K562 (cell line): ENCODE data around the gene AHNAK. TPM values are rescaled to one million over a fixed set of nuclear protein-coding genes. Genes with fewer than 3 reads are reported as not detected.

ENCODE experiments used
- ATAC-seq: fragments of 200-7000 bp; cut with Tn5 transposase; 3 replicates; pipeline ENCODE4 v1.9.1; 2020; ENCODE audit warnings: moderate library complexity
- BruUV-seq: library from RNA; stranded (reverse); fragments of 400-500 nt; replicated peaks from 2 replicates; lab custom pipeline; 2021; lab: Mats Ljungman, UMichigan
- CTCF ChIA-PET: fragments of 300-600 bp; formaldehyde crosslinking; extraction: SDS; loops from one replicate; lab custom pipeline; 2021; ENCODE audit warnings: low intra/inter-chr PET ratio; lab: Yijun Ruan, JAX
- POLR2A ChIA-PET: fragments of 300-600, 350-650 bp; sonication (Branson Sonifier 250); formaldehyde crosslinking; extraction: SDS; loops from one replicate; lab custom pipeline; 2021; ENCODE audit warnings: antibody characterized with exemption, inconsistent platforms; lab: Yijun Ruan, JAX
- DNase-seq, 4 experiments: peaks; one replicate each; pipeline versions ENCODE4 v3.0.0 to v3.0.0-alpha.2; 2011 to 2018; ENCODE audit warnings: low spot score in 3 of 4, mixed read lengths in 3 of 4; ENCODE audit errors: extremely low read depth in 1 of 4
- FAIRE-seq: peaks from 2 replicates; lab custom pipeline; 2011; peaks lifted over from hg19 to GRCh38; lab: Jason Lieb, UNC
- H2AFZ ChIP-seq: 2 replicates; pipeline ENCODE4 v1.6.0; 2011; ENCODE audit warnings: low read depth, low read length, control low read depth, inconsistent platforms
- H3K27ac ChIP-seq: fragments of 200-600 bp; 3 replicates; pipeline ENCODE4 v1.8.0; 2011; ENCODE audit warnings: low read depth, mild to moderate bottlenecking, control low read depth, inconsistent platforms, low read length, moderate library complexity, mixed read lengths; ENCODE audit errors: extremely low read depth
- H3K27me3 ChIP-seq, 2 experiments: fragments of 300-600 bp in 1 of 2; 2 replicates in 1 of 2; 3 replicates in 1 of 2; pipeline versions ENCODE4 v1.6.0 to v1.8.0; 2011; ENCODE audit warnings: inconsistent platforms in 2 of 2, low read length in 2 of 2, mild to moderate bottlenecking in 1 of 2, mixed read lengths in 1 of 2, moderate library complexity in 1 of 2; ENCODE audit not compliant: control insufficient read depth in 2 of 2, insufficient read depth in 2 of 2
- H3K36me3 ChIP-seq: fragments of 300-600 bp; 3 replicates; pipeline ENCODE4 v1.8.0; 2011; ENCODE audit warnings: mild to moderate bottlenecking, low read length, inconsistent platforms; ENCODE audit not compliant: control insufficient read depth, insufficient read depth
- H3K4me1 ChIP-seq, 2 experiments: fragments of 200-600 bp in 1 of 2; replicated peaks in 1 of 2; 2 replicates in 1 of 2; 3 replicates in 1 of 2; pipeline versions ENCODE4 v1.5.1 to v1.8.0; 2011; ENCODE audit warnings: inconsistent platforms in 2 of 2, low read length in 2 of 2, mild to moderate bottlenecking in 1 of 2, mixed read lengths in 1 of 2, moderate library complexity in 1 of 2; ENCODE audit not compliant: control insufficient read depth in 2 of 2, insufficient read depth in 2 of 2
- H3K4me2 ChIP-seq: 2 replicates; pipeline ENCODE4 v1.6.1; 2011; ENCODE audit warnings: low read length, control low read depth, inconsistent platforms, mixed read lengths; ENCODE audit not compliant: insufficient read depth
- H3K4me3 ChIP-seq: fragments of 200-600 bp; sonication (generic), shearing (Covaris generic); 2 replicates; pipeline ENCODE4 v1.5.1; 2016; ENCODE audit warnings: control low read depth, inconsistent platforms
- H3K79me2 ChIP-seq: fragments of 200-600 bp; 3 replicates; pipeline ENCODE4 v1.8.0; 2011; ENCODE audit warnings: low read length, inconsistent platforms; ENCODE audit not compliant: control insufficient read depth, insufficient read depth
- H3K9ac ChIP-seq, 2 experiments: 2 replicates each; pipeline versions ENCODE4 v1.6.0 to v1.6.1; 2011; ENCODE audit warnings: low read depth in 2 of 2, low read length in 2 of 2, control low read depth in 1 of 2, inconsistent platforms in 1 of 2, mild to moderate bottlenecking in 1 of 2, mixed read lengths in 1 of 2; ENCODE audit not compliant: insufficient read depth in 1 of 2
- H3K9me1 ChIP-seq: one replicate; pipeline ENCODE4 v1.6.0; 2011; ENCODE audit warnings: inconsistent platforms, mild to moderate bottlenecking, low read length, moderate library complexity; ENCODE audit not compliant: control insufficient read depth, insufficient read depth
- H3K9me3 ChIP-seq: replicated peaks from 2 replicates; pipeline ENCODE4 v1.5.1; 2011; ENCODE audit warnings: low read depth, low read length, inconsistent platforms; ENCODE audit not compliant: control insufficient read depth, insufficient read depth
- H4K20me1 ChIP-seq: replicated peaks from 2 replicates; pipeline ENCODE4 v1.6.1; 2011; ENCODE audit warnings: low read length, inconsistent platforms, mixed read lengths; ENCODE audit not compliant: control insufficient read depth, insufficient read depth
- BRD4 ChIP-seq: fragments of 200-600 bp; sonication (generic); IDR thresholded peaks from 2 replicates; pipeline ENCODE4 v1.6.1; 2017; ENCODE audit warnings: inconsistent platforms
- EZH2 ChIP-seq: IDR thresholded peaks from 2 replicates; pipeline ENCODE4 v1.6.1; 2012; ENCODE audit warnings: low read depth, mild to moderate bottlenecking, inconsistent platforms, low read length, borderline replicate concordance
- LARP7 ChIP-seq: fragments of 450-650 bp; IDR thresholded peaks from 2 replicates; pipeline ENCODE4 v1.6.1; 2016
- MCM7 ChIP-seq, 2 experiments: fragments of 450-650 bp; IDR thresholded peaks; 2 replicates each; pipeline ENCODE4 v1.6.1; 2016 to 2018
- SFPQ ChIP-seq: fragments of 200-400 bp; formaldehyde crosslinking; IDR thresholded peaks from 2 replicates; pipeline ENCODE4 v1.6.1; 2017; ENCODE audit warnings: mild to moderate bottlenecking, low read depth, low read length, moderate library complexity
- SREBF2 ChIP-seq: sonication (generic); formaldehyde crosslinking; IDR thresholded peaks from 2 replicates; pipeline ENCODE4 v1.4.0; 2020; ENCODE audit warnings: mild to moderate bottlenecking, missing genetic modification reagents
- ZNF197 ChIP-seq: fragments of 200-800 bp; sonication (Bioruptor generic); IDR thresholded peaks from 2 replicates; pipeline ENCODE4 v1.6.1; 2016; ENCODE audit warnings: low read depth, missing genetic modification characterization, missing compliant biosample characterization
- WGBS: fragments of 100-300 bp; shearing (Covaris generic); methylation state at CpG from one replicate; pipeline ENCODE4 v1.1.6; 2016; ENCODE audit warnings: low coverage, mixed read lengths; ENCODE audit not compliant: insufficient coverage; ENCODE audit errors: missing lambda C conversion rate; 5-methylcytosine and 5-hydroxymethylcytosine counted together
- in situ Hi-C: fragments of 300-500 bp; cut with MboI; formaldehyde crosslinking; loops from 4 replicates; pipeline ENCODE4 v1.15.0; 2018; ENCODE audit warnings: inconsistent platforms, mixed read lengths
- intact Hi-C: fragments of 100-400 bp; cut with micrococcal nuclease; formaldehyde crosslinking; loops from 2 replicates; pipeline ENCODE4 v1.14.2; 2022
- polyA plus RNA-seq, 8 experiments: library from polyadenylated mRNA; depleted of rRNA in 4 of 8; stranded (reverse) in 5 of 8; unstranded in 3 of 8; fragments of >200 nt; fragmentation: Nextera tagmentation in 2 of 8; fragmentation: Illumina TruSeq in 1 of 8; extraction: Ambion mirVana in 2 of 8; extraction: Trizol in 1 of 8; gene quantifications; 2 replicates each; pipeline versions ENCODE4 v1.2.1 to v1.2.3, GENCODE V29; 2011 to 2014; ENCODE audit warnings: inconsistent platforms in 1 of 8, missing spikeins in 1 of 8
- total RNA-seq, 7 experiments: library from RNA; depleted of rRNA in 6 of 7; stranded (reverse); fragments of >200 nt in 6 of 7; fragmentation: Illumina TruSeq in 2 of 7; extraction: Trizol in 2 of 7; gene quantifications; 2 replicates each; pipeline versions ENCODE4 v1.2.1 to v1.2.3, GENCODE V29; 2011 to 2021; ENCODE audit warnings: low replicate concordance in 1 of 7
- TF ChIP-seq, protein P1 (sequence below): fragments of 450-650 bp; formaldehyde crosslinking; IDR thresholded peaks from 2 replicates; pipeline ENCODE4 v1.4.0; 2020; ENCODE audit warnings: mild to moderate bottlenecking, moderate library complexity
- TF ChIP-seq, protein P2 (sequence below): IDR thresholded peaks from 2 replicates; pipeline ENCODE4 v1.6.1; 2012; ENCODE audit warnings: low read depth, low read length, improper control_type of control experiment, borderline replicate concordance

The AHNAK gene
- total and polyA plus RNA-seq, 9 of the 15 experiments (the other 6 are each of a cell fraction or from before 2014, with no cell fraction given): 1.5 to 89.7 (median 45.0) TPM

DNA sequence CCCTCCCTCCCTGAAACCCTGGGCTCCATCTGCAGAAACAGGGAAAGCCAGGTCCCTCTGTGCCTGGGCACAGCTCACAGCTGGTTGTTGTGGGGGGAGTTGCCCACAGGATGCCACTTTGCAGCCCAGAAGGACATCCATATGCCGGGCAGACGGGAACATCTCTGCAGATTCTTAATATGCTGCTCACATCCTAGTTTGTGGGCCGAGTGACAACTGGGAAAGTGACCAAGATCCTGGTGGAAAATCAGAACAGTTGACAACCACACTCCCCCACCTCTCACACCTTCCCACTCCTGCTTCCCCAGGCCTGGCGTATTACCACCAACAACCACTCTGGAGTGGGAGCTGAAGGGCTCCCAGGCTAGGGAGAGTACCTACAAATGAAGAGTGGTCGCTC lies 135.1 kb downstream of the AHNAK start:
- Histone ChIP-seq H3K36me3 (no peaks in the 10 kb centered on the region), H3K27me3 (no peaks in the 10 kb centered on the region), H3K9me1 (no peaks in the 10 kb centered on the region), H3K4me3 (no peak overlapping the region), H3K9me3 (no peaks in the 10 kb centered on the region), H3K4me1 (peaks cover 0 to 11% of the 10 kb centered on the region in 2 experiments; a peak in 2 of 5 replicates), H2AFZ (no peak overlapping the region), H4K20me1 (no peaks in the 10 kb centered on the region), H3K27ac (no peak overlapping the region), H3K4me2 (no peak overlapping the region), H3K79me2 (no peaks in the 10 kb centered on the region), H3K9ac (0 out of 4 replicates have a peak overlapping the region, but pooled peaks of 1 of the 2 experiments have one; percentile 1)
- TF ChIP-seq ZNF197 (CRISPR knock-in tag): no peak
- TF ChIP-seq, protein P1, sequence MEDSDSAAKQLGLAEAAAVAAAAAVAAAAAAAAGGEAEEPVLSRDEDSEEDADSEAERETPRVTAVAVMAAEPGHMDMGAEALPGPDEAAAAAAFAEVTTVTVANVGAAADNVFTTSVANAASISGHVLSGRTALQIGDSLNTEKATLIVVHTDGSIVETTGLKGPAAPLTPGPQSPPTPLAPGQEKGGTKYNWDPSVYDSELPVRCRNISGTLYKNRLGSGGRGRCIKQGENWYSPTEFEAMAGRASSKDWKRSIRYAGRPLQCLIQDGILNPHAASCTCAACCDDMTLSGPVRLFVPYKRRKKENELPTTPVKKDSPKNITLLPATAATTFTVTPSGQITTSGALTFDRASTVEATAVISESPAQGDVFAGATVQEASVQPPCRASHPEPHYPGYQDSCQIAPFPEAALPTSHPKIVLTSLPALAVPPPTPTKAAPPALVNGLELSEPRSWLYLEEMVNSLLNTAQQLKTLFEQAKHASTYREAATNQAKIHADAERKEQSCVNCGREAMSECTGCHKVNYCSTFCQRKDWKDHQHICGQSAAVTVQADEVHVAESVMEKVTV (CRISPR knock-in tag): no peak
- TF ChIP-seq, protein P2, sequence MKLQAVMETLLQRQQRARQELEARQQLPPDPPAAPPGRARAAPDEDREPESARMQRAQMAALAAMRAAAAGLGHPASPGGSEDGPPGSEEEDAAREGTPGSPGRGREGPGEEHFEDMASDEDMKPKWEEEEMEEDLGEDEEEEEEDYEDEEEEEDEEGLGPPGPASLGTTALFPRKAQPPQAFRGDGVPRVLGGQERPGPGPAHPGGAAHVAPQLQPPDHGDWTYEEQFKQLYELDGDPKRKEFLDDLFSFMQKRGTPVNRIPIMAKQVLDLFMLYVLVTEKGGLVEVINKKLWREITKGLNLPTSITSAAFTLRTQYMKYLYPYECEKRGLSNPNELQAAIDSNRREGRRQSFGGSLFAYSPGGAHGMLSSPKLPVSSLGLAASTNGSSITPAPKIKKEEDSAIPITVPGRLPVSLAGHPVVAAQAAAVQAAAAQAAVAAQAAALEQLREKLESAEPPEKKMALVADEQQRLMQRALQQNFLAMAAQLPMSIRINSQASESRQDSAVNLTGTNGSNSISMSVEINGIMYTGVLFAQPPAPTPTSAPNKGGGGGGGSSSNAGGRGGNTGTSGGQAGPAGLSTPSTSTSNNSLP: no peak
- no peak for TF ChIP-seq SFPQ
- TF ChIP-seq EZH2: no peak
- no peak for TF ChIP-seq MCM7 (IDR thresholded peaks at IDR 0.05)
- no peak for TF ChIP-seq LARP7
- TF ChIP-seq SREBF2 (CRISPR knock-in tag): no peak
- TF ChIP-seq BRD4: no peak
- ChIA-PET CTCF (no interaction called here), POLR2A (interaction anchor here (0.6 to 0.9 kb wide), 3 partner anchors 13 to 190 kb away, joined by 3 read pairs; no protein-coding TSS in a partner anchor)
- ATAC-seq (no peak), FAIRE-seq (no peak), DNase-seq (no peak)
- no TSS peak for BruUV-seq
- 42% methylated on average over 5 of the region's 5 CpGs for WGBS
- in situ Hi-C loops (no loop called here), intact Hi-C loops (no loop called here)
